Smooth muscle cell (in vitro differentiated cells): Measurements from ENCODE around the gene CTNNBL1. TPM values are rescaled to one million over a fixed set of nuclear protein-coding genes. Genes with fewer than 3 reads are reported as not detected.

ENCODE experiments used
- DNase-seq: peaks from one replicate; lab custom pipeline; 2025; ENCODE audit not compliant: unreplicated experiment; lab: John Stamatoyannopoulos, UW
- H2AFZ ChIP-seq: fragments of 200-600 bp; sonication (generic); 2 replicates; pipeline ENCODE4 v1.6.0; 2016; ENCODE audit warnings: antibody characterized with exemption, low read depth, mild to moderate bottlenecking
- H3F3A ChIP-seq: fragments of 200-600 bp; sonication (generic); 2 replicates; pipeline ENCODE4 v1.6.0; 2017; ENCODE audit warnings: antibody characterized with exemption, low read depth
- H3K27ac ChIP-seq: fragments of 200-600 bp; sonication (generic); 2 replicates; pipeline ENCODE4 v1.5.1; 2016; ENCODE audit warnings: low read depth, mild to moderate bottlenecking
- H3K27me3 ChIP-seq: fragments of 200-600 bp; sonication (generic); 2 replicates; pipeline ENCODE4 v1.6.1; 2016; ENCODE audit warnings: low read depth, mild to moderate bottlenecking
- H3K36me3 ChIP-seq: fragments of 200-600 bp; sonication (generic); 2 replicates; pipeline ENCODE4 v1.5.1; 2016; ENCODE audit warnings: low read depth
- H3K4me1 ChIP-seq: fragments of 200-600 bp; sonication (generic); 2 replicates; pipeline ENCODE4 v1.5.1; 2016; ENCODE audit warnings: low read depth
- H3K4me2 ChIP-seq: fragments of 200-600 bp; sonication (generic); 2 replicates; pipeline ENCODE4 v1.6.0; 2016; ENCODE audit warnings: mild to moderate bottlenecking
- H3K4me3 ChIP-seq: fragments of 200-600 bp; sonication (generic); 2 replicates; pipeline ENCODE4 v1.5.1; 2016; ENCODE audit warnings: mild to moderate bottlenecking
- H3K79me2 ChIP-seq: fragments of 200-600 bp; sonication (generic); 2 replicates; pipeline ENCODE4 v1.6.0; 2016; ENCODE audit warnings: low read depth, mild to moderate bottlenecking
- H3K9ac ChIP-seq: fragments of 200-600 bp; sonication (generic); 2 replicates; pipeline ENCODE4 v1.6.0; 2016; ENCODE audit warnings: low read depth
- H3K9me3 ChIP-seq: fragments of 200-600 bp; sonication (generic); replicated peaks from 2 replicates; pipeline ENCODE4 v1.5.1; 2016; ENCODE audit warnings: low read depth
- H4K20me1 ChIP-seq: fragments of 200-600 bp; sonication (generic); 2 replicates; pipeline ENCODE4 v1.6.0; 2016; ENCODE audit warnings: low read depth
- WGBS: methylation state at CpG from one replicate; pipeline ENCODE4 v1.1.7; 2016; ENCODE audit warnings: low lambda C conversion rate; 5-methylcytosine and 5-hydroxymethylcytosine counted together
- polyA plus RNA-seq: library from polyadenylated mRNA; unstranded; fragments of >200 nt; fragmentation: Nextera tagmentation; extraction: Ambion mirVana; gene quantifications from 2 replicates; pipeline ENCODE4 v1.2.1, GENCODE V29; 2016
- total RNA-seq: library from RNA; depleted of rRNA; stranded (reverse); fragments of >200 nt; gene quantifications from 2 replicates; pipeline ENCODE4 v1.2.3, GENCODE V29; 2014
- TF ChIP-seq, protein P1 (sequence below): fragments of 200-600 bp; sonication (generic); IDR thresholded peaks from 2 replicates; pipeline ENCODE4 v1.5.1; 2017; ENCODE audit warnings: borderline replicate concordance, mild to moderate bottlenecking, antibody characterized with exemption; ENCODE audit not compliant: insufficient read depth, poor library complexity, severe bottlenecking

CTNNBL1 gene
- total and polyA plus RNA-seq, 2 experiments from 2014 or later, result 33.3 to 63.6 TPM

DNA sequence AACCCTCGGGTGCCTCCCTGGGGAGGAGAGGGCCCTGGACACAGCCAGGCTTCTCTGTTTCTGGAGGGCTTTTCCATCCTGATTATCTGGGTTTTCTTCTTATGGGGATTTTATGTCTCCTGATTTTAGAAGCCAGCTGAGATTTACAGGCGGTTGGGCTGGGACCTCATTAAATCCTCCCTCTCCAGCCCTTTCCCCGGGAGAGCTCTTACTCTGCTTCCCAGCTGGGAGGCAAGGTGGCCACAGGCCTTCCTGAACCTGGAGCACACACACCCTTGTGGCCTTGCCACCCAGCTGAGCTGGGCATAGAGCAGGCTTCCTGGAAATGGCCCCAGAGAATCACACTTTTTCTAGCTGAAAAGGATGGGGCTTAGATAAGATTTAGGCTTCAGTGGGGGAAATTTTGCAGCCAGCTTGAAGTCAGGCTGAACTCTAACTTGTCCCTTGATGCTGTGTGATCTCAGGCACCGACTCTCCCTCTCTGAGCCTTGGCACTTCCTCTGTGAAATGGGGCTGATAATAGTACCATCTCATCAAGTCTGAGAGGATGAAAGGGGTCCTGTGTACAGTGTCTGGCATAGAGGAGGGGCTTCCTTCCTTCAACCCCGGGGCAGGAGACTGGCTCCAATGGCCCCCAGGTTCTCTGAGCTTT lies 225.7 kb downstream of the CTNNBL1 start:
- peaks cover 11% of the 10 kb centered on the region for H3K27me3 ChIP-seq
- H3F3A ChIP-seq, result no peaks in the 10 kb centered on the region
- no peaks in the 10 kb centered on the region for H3K36me3 ChIP-seq
- TF ChIP-seq, protein P1, sequence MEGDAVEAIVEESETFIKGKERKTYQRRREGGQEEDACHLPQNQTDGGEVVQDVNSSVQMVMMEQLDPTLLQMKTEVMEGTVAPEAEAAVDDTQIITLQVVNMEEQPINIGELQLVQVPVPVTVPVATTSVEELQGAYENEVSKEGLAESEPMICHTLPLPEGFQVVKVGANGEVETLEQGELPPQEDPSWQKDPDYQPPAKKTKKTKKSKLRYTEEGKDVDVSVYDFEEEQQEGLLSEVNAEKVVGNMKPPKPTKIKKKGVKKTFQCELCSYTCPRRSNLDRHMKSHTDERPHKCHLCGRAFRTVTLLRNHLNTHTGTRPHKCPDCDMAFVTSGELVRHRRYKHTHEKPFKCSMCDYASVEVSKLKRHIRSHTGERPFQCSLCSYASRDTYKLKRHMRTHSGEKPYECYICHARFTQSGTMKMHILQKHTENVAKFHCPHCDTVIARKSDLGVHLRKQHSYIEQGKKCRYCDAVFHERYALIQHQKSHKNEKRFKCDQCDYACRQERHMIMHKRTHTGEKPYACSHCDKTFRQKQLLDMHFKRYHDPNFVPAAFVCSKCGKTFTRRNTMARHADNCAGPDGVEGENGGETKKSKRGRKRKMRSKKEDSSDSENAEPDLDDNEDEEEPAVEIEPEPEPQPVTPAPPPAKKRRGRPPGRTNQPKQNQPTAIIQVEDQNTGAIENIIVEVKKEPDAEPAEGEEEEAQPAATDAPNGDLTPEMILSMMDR, result no peak
- H3K4me3 ChIP-seq, result no peak overlapping the region
- no peak for DNase-seq
- H3K4me2 ChIP-seq, result no peak overlapping the region
- 51% methylated on average over 5 of the region's 5 CpGs for WGBS
- H3K9ac ChIP-seq, result no peak overlapping the region
- no peaks in the 10 kb centered on the region for H3K79me2 ChIP-seq
- H3K9me3 ChIP-seq, result no peaks in the 10 kb centered on the region
- no peak overlapping the region for H2AFZ ChIP-seq
- H4K20me1 ChIP-seq, result no peaks in the 10 kb centered on the region
- H3K27ac ChIP-seq, result no peak overlapping the region
- peaks cover 28% of the 10 kb centered on the region for H3K4me1 ChIP-seq

DNA sequence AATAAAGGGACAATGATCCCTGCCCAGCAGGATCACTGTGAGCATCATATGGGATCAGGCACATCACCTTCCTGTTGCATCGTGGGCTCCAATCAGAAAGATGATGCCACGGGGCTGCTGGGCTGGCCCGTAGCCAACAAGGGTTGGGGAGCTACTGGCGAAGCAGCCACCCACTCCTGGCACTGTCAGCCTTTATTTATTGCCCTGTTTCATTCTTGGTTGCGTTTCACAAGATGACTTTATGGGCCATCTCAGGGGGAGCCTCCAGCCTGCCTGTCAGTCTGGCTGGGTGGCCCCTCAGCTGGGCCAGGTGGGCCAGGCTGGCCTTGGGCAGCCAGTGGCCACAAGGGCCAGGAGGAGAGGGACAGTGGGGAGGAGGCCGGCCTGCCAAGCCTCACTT lies 226.4 kb downstream of the CTNNBL1 start:
- WGBS, result 82% methylated on average over 6 of the region's 6 CpGs
- Histone ChIP-seq H3K36me3 (no peaks in the 10 kb centered on the region), H3F3A (no peaks in the 10 kb centered on the region), H3K4me2 (no peak overlapping the region), H3K9ac (no peak overlapping the region), H3K79me2 (no peaks in the 10 kb centered on the region), H3K27me3 (peaks cover 8% of the 10 kb centered on the region), H2AFZ (no peak overlapping the region), H3K4me1 (peaks cover 27% of the 10 kb centered on the region), H3K4me3 (no peak overlapping the region), H3K27ac (no peak overlapping the region), H4K20me1 (no peaks in the 10 kb centered on the region), H3K9me3 (no peaks in the 10 kb centered on the region)
- DNase-seq, result no peak
- TF ChIP-seq, protein P1, result no peak

DNA sequence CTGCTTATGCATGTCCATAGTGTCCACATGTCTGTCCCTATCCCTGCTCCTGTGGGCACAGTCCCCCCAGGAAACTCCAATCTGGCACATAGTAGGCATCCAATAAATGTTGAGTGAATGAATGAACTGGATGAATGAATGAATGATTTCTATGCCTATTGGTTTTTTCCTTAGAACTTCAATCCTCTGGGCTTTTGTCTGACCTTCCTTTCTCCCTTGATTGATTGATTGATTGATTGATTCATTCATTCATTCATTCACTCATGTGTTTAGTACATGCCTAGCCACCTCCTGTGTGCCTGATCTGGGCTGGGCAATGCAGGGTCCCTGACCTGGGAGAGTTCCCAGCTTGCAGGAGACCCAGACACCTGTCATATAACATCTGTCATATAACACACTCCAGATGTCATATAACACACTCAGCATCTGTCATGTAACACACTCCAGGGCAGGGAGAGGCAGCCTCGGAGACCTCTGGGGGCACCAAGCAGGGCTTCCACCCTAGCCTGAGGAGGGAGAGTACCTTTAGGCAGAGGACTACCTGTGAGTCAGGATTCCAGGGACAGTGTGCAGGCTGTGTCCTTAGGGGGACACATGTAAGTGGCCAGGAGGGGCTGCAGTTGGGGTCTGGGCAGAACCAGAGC lies 227.0 kb downstream of the CTNNBL1 start:
- Histone ChIP-seq H3K9me3 (no peaks in the 10 kb centered on the region), H3F3A (no peaks in the 10 kb centered on the region), H3K27me3 (peaks cover 3% of the 10 kb centered on the region), H3K4me2 (no peak overlapping the region), H3K4me1 (peaks cover 23% of the 10 kb centered on the region), H4K20me1 (no peaks in the 10 kb centered on the region), H3K9ac (no peak overlapping the region), H2AFZ (no peak overlapping the region), H3K36me3 (no peaks in the 10 kb centered on the region), H3K27ac (no peak overlapping the region), H3K79me2 (no peaks in the 10 kb centered on the region), H3K4me3 (no peak overlapping the region)
- DNase-seq, result no peak
- WGBS, result 58% methylated on average over 1 of the region's 1 CpG
- TF ChIP-seq, protein P1, result no peak
